Right ventricle myocardium inferior (tissue), 1 donor: ENCODE measurements around the gene RAB40C. TPM values are rescaled to one million over a fixed set of nuclear protein-coding genes. Genes with fewer than 3 reads are reported as not detected.

Source experiments
- ATAC-seq: fragments of 200-7000 bp; cut with Tn5 transposase; one replicate; pipeline ENCODE4 v1.9.1; 2020; ENCODE audit warnings: mild to moderate bottlenecking, moderate library complexity
- DNase-seq: peaks from one replicate; pipeline ENCODE4 v3.0.0; 2021; ENCODE audit errors: missing footprints
- intact Hi-C: fragments of 100-400 bp; cut with DNase I; formaldehyde crosslinking; loops from one replicate; pipeline ENCODE4 v1.11.0; 2022
- long read RNA-seq: library from polyadenylated mRNA; unstranded; transcript quantifications from one replicate; pipeline ENCODE4 v2.0.0, GENCODE V29; 2021
- total RNA-seq: library from RNA; stranded (reverse); fragmentation: NEBNext Ultra II Directional; extraction: Animal tissue kit (Norgen Biotek cat#: 25700); gene quantifications from one replicate; pipeline ENCODE4 v1.2.1, GENCODE V29; 2021
- donor health status: DM: no; HTN: yes; CAD: no; lungs with severe emphysema.

Gene RAB40C
- 8.8 TPM for total RNA-seq
- long read RNA-seq, transcript RAB40C-201 (6 exons, 2,699 nt), result minor isoform, 5 of 25 reads
- long read RNA-seq, transcript RAB40C-204 (7 exons, 2,569 nt), result major isoform, 8 of 25 reads
- long read RNA-seq, partial matches to known transcripts, result 0 of 25 reads
- long read RNA-seq, other reads (novel, unspliced or antisense), result 7 of 25 reads

GRCh38 chr16:589658-590187 lies at the start of gene RAB40C:
RAB40C (plus strand) TSS chr16:590066; CDS start chr16:590292, 226 bp downstream.
- intact Hi-C loops, result loop anchor here (2.0 to 5.0 kb wide), 2 partner anchors 47 to 73 kb away; partner anchors contain the start of gene METTL26
- peak; percentile 99 for DNase-seq
- peak; percentile 95 for ATAC-seq

DNA sequence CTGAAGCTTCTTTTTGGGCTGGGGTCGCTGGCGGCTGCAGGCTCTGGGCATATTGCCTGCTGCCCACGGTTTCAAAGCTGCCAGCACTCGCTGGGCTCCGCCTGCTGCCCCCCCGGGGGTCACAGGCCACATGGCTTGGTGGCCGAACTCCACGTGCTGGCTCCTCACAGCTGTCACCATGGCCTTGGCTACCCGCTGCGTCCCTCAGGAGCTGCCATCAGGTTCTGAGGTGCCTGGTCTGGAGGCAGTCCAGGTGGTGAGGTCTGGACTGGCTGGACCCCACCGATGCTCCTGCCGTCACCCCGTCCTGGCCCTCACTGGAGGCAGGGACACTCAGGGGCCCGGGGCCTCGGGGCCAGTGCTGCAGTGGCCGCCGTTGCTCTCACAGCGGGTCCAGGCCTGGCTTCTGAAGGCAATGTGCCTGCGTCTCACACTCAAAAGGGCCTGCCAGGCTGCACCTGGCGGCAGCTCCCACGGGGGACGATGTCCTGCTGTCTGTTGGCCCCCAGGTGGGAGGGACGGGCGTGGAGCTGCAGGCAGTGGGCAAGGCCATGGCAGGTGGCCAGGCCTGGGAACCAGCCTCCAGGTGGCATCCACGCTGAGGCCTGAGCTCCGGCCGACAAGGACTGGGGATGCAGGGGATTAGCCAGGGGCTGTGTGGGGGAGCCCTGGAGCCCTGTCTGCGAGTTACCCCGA lies 49.1 kb upstream of the RAB40C start:
- no peak for ATAC-seq
- DNase-seq, result no peak
- intact Hi-C loops, result no loop called here

- ATAC-seq (no peak), DNase-seq (no peak)
- intact Hi-C loops, result no loop called here
Observed at GRCh38 chr16:543301-544164, 46.3 kb upstream of the RAB40C start.

- intact Hi-C loops, result no loop called here
- DNase-seq (no peak), ATAC-seq (no peak)
Observed at GRCh38 chr16:544517-544916, 45.3 kb upstream of the RAB40C start.

GRCh38 chr16:546909-547770 lies 42.7 kb upstream of the RAB40C start:
- ATAC-seq (peak; percentile 76), DNase-seq (peak; percentile 88)
- intact Hi-C loops, result no loop called here

DNA sequence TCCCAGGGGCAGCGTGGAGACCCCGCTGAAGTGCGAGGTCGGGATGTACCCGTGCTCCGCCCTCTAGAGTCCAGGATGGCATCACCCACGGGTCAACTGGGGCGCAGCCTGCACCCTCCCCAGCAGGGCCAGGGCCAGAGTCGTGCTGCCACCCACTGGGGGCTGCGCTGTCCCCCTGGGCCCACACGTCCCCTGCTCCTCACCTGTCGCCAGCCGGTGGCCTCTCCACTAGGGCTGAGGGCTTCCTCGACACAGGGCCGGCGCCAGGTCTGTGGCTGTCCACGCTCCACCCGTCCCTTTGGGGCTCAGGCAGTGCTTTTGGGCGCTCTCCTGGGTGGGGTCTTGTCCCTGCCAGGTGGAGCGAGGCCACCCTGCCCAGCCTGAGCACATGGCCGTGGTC lies 41.3 kb upstream of the RAB40C start:
- no peak for DNase-seq
- no peak for ATAC-seq
- intact Hi-C loops, result no loop called here

GRCh38 chr16:549544-550263 lies 40.2 kb upstream of the RAB40C start:
- ATAC-seq (no peak), DNase-seq (no peak)
- intact Hi-C loops, result no loop called here

GRCh38 chr16:551210-551609 lies 38.7 kb upstream of the RAB40C start:
- ATAC-seq (no peak), DNase-seq (no peak)
- intact Hi-C loops, result no loop called here

- ATAC-seq (no peak), DNase-seq (no peak)
- intact Hi-C loops, result no loop called here
Observed at GRCh38 chr16:552171-552570, 37.7 kb upstream of the RAB40C start.

- DNase-seq, result no peak
- ATAC-seq, result no peak
- intact Hi-C loops, result no loop called here
Observed at GRCh38 chr16:553601-554296, 36.1 kb upstream of the RAB40C start.

GRCh38 chr16:554297-554621 lies 35.6 kb upstream of the RAB40C start:
- intact Hi-C loops, result no loop called here
- DNase-seq (no peak), ATAC-seq (no peak)

GRCh38 chr16:554640-555365 lies 35.1 kb upstream of the RAB40C start:
- ATAC-seq, result no peak
- intact Hi-C loops, result no loop called here
- DNase-seq, result no peak

DNA sequence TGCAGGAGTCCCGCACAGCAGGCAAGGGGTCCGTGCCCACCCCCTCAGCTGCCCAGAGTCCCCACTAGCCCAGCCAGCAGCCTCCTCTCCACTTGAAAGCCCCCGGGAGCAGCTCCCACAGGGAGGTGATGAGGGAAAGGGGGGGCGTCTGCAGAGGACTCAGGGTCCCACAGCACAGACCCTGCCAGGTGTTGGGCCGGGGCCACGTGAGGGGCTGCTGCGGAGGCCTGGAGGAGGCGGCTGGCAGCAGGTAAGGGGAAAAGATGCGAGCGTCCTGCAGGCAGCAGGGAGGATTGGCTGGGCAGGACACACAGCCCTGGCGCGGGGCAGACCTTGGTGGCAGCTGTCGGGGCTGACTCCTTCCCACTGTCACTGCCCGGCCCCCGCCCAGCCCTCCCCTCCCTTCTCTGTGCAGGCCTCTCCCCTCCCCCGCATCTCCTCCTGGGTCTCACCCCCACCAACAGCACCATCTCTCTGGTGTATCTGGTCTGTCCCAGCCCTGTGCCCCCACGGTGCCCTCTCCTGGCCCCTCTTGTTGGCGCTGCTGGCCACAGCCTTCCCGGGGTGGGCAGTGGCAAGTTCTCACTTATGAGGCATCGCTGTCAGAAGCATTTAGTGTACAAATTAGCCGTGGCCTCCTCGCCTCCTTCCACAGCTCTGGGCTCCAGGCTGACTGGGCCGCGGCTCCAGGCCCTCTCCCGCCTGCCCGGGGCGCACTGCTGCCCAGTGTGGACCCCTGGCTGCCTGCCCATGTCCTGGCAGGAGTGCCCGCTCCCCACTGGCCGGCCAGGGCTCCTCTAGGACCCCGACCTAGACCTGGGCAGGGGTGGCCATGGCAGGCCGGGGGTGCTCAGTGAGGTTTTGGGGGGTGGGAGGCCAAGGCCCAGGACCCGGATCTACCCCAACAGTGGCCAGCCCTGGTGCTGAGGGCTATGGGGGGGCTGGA lies 34.1 kb upstream of the RAB40C start:
- no peak for ATAC-seq
- DNase-seq, result no peak
- intact Hi-C loops, result no loop called here

DNA sequence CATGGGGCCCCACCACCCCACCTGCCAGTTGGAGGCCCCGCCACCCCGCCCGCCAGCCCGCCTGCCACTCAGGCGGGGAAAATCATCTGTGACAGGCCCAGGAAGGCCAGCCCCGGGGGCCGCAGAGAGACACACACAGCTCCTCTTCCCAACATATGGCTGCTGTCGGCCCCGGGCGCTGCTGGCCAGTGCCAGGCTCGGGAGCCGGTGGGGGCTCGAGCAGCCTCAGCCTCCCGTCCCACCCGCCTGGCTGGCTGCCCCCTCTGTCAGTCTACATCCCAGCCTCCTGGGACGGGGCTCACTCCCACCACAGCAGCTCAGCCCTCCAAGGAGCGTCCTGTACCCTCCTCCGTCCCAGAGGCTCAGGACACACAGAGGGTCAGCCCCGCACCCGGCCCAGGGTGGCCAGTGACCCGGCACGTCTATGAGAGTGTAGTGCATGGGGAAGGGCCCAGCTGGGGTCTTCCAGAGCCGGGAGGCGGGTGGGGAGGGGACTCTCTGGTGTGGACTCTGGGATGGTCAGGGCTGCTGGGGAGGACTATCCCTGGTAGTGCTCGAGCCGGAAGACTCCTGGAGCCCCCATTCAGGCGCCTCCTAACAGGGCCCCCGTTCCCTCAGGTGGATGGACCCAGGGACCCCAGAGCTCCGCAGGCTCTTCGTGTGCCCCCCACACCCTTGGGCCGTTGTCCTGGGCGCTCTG lies 33.2 kb upstream of the RAB40C start:
- DNase-seq (no peak), ATAC-seq (no peak)
- intact Hi-C loops, result no loop called here
